ENCODE data around the gene MOCS1.
A peak's percentile ranks its signal among the peaks of the same experiment; 100 is the strongest.

MOCS1 gene

DNA sequence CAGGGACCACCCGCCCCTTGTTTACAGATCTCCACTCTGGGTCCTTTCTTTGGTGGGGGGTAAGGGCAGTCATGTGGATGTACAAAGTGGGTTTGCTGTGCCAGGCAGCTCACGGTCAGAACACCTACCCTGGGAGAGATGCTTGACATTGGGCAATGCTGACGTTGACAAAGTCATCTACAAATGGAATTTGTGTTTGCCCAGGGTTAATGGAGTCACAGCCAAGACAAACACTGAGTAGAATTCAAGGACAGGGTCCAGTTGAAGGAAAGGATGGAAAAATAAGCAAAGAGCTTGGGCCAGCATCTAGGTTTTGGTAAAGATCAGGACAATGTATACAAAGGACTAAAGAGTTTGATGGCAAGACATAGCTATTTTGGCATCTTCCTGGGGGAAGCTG, 54.7 kb downstream of the MOCS1 start:
- no peak overlapping the region for H3K4ac ChIP-seq (ENCODE audit: low read depth in 1 of 2, low read length in 2 of 2)
- H3K36me3 ChIP-seq (ENCODE audit: control insufficient read depth in 1 of 2, insufficient read depth in 2 of 2, low read depth in 1 of 2, low read length in 2 of 2), result peaks cover 22 to 49% of the 10 kb centered on the region in 2 experiments
- no peak overlapping the region for H3K23ac ChIP-seq (ENCODE audit: low read length in 2 of 2)
- no peak for DNase-seq
- H3K9ac ChIP-seq (ENCODE audit: low read length), result no peak overlapping the region
- no peak overlapping the region for H2BK120ac ChIP-seq (ENCODE audit: low read depth, low read length)
- H3K18ac ChIP-seq (ENCODE audit: low read depth in 1 of 2, low read length in 2 of 2), result no peak overlapping the region
- no peak overlapping the region for H2BK12ac ChIP-seq (ENCODE audit: low read length in 2 of 2)
- H2AK5ac ChIP-seq (ENCODE audit: low read length, severe bottlenecking), result peak overlapping the region; percentile 66
- H3K4me1 ChIP-seq (ENCODE audit: control insufficient read depth, insufficient read depth, low read depth, low read length), result peaks cover 33% of the 10 kb centered on the region
- H4K8ac ChIP-seq (ENCODE audit: low read length), result no peak overlapping the region
- no peaks in the 10 kb centered on the region for H3K27me3 ChIP-seq (ENCODE audit: control insufficient read depth in 1 of 2, insufficient read depth in 1 of 2, low read length in 2 of 2)
- H3K4me3 ChIP-seq (ENCODE audit: insufficient read depth in 1 of 2, low read depth in 1 of 2, low read length in 2 of 2), result no peak overlapping the region
- no peak overlapping the region for H4K91ac ChIP-seq (ENCODE audit: low read length)
- WGBS, result 92% methylated on average over 3 of the region's 3 CpGs
- H2AFZ ChIP-seq (ENCODE audit: low read depth, low read length), result no peak overlapping the region
- H3K14ac ChIP-seq (ENCODE audit: low read length in 2 of 2), result no peak overlapping the region
- H2BK15ac ChIP-seq (ENCODE audit: low read depth, poor library complexity, severe bottlenecking), result no peak overlapping the region
- peaks cover 8% of the 10 kb centered on the region for H3K79me1 ChIP-seq (replicated peaks; ENCODE audit: low read length, poor library complexity, severe bottlenecking)
- H3K27ac ChIP-seq (ENCODE audit: low read length, poor library complexity, severe bottlenecking), result no peak overlapping the region
- no peak overlapping the region for H3K4me2 ChIP-seq (ENCODE audit: low read length, poor library complexity, severe bottlenecking)
- H3K9me3 ChIP-seq (ENCODE audit: control insufficient read depth, low read length), result no peaks in the 10 kb centered on the region
- H2BK5ac ChIP-seq (ENCODE audit: low read depth, low read length, poor library complexity, severe bottlenecking), result no peak overlapping the region

DNA sequence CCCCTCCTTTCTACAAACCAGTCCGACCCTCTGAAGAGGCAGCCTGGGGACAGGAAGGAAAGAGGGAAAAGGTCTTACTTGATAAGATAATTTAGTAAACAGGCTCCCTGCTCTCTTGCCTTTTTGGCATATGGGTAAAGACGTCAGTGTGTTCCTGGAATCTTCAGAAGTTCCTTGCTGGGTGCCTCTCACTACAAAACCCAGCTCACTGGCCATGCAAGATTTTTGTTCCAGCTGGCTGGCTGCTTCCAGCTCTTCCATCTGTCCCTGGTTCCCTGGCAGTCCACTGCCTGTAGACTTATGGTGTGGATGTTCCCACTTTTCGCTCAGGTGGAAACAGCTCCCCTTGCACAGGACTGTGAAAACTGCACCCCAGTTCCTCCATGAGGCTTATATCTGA, 57.4 kb downstream of the MOCS1 start:
- Histone ChIP-seq H3K27me3 (ENCODE audit: control insufficient read depth in 1 of 2, insufficient read depth in 1 of 2, low read length in 2 of 2) (no peaks in the 10 kb centered on the region), H3K23ac (ENCODE audit: low read length in 2 of 2) (no peak overlapping the region), H2BK12ac (ENCODE audit: low read length in 2 of 2) (no peak overlapping the region), H2BK120ac (ENCODE audit: low read depth, low read length) (no peak overlapping the region), H2AK5ac (ENCODE audit: low read length, severe bottlenecking) (peak overlapping the region; percentile 32), H3K27ac (ENCODE audit: low read length, poor library complexity, severe bottlenecking) (peak overlapping the region; percentile 37), H3K4me2 (ENCODE audit: low read length, poor library complexity, severe bottlenecking) (no peak overlapping the region), H3K79me1 (replicated peaks; ENCODE audit: low read length, poor library complexity, severe bottlenecking) (peaks cover 8% of the 10 kb centered on the region), H2AFZ (ENCODE audit: low read depth, low read length) (no peak overlapping the region), H3K4ac (ENCODE audit: low read depth in 1 of 2, low read length in 2 of 2) (no peak overlapping the region), H2BK5ac (ENCODE audit: low read depth, low read length, poor library complexity, severe bottlenecking) (no peak overlapping the region), H2BK15ac (ENCODE audit: low read depth, poor library complexity, severe bottlenecking) (no peak overlapping the region), H3K4me1 (ENCODE audit: control insufficient read depth, insufficient read depth, low read depth, low read length) (peaks cover 19% of the 10 kb centered on the region), H3K9ac (ENCODE audit: low read length) (no peak overlapping the region), H4K91ac (ENCODE audit: low read length) (no peak overlapping the region), H3K14ac (ENCODE audit: low read length in 2 of 2) (no peak overlapping the region), H3K36me3 (ENCODE audit: control insufficient read depth in 1 of 2, insufficient read depth in 2 of 2, low read depth in 1 of 2, low read length in 2 of 2) (peaks cover 32 to 69% of the 10 kb centered on the region in 2 experiments), H3K4me3 (ENCODE audit: insufficient read depth in 1 of 2, low read depth in 1 of 2, low read length in 2 of 2) (no peak overlapping the region), H4K8ac (ENCODE audit: low read length) (no peak overlapping the region), H3K18ac (ENCODE audit: low read depth in 1 of 2, low read length in 2 of 2) (peak overlapping the region in 1 of 2 experiments; percentile 6), H3K9me3 (ENCODE audit: control insufficient read depth, low read length) (no peaks in the 10 kb centered on the region)
- WGBS, result 77% methylated on average over 2 of the region's 3 CpGs
- DNase-seq, result no peak

- Histone ChIP-seq H2BK120ac (ENCODE audit: low read depth, low read length) (no peak overlapping the region), H2BK5ac (ENCODE audit: low read depth, low read length, poor library complexity, severe bottlenecking) (no peak overlapping the region), H2AFZ (ENCODE audit: low read depth, low read length) (no peak overlapping the region), H3K36me3 (ENCODE audit: control insufficient read depth in 1 of 2, insufficient read depth in 2 of 2, low read depth in 1 of 2, low read length in 2 of 2) (peaks cover 39 to 71% of the 10 kb centered on the region in 2 experiments), H3K4ac (ENCODE audit: low read depth in 1 of 2, low read length in 2 of 2) (no peak overlapping the region), H3K4me2 (ENCODE audit: low read length, poor library complexity, severe bottlenecking) (no peak overlapping the region), H3K27ac (ENCODE audit: low read length, poor library complexity, severe bottlenecking) (no peak overlapping the region), H4K91ac (ENCODE audit: low read length) (no peak overlapping the region), H3K4me3 (ENCODE audit: insufficient read depth in 1 of 2, low read depth in 1 of 2, low read length in 2 of 2) (no peak overlapping the region), H2AK5ac (ENCODE audit: low read length, severe bottlenecking) (no peak overlapping the region), H3K9me3 (ENCODE audit: control insufficient read depth, low read length) (no peaks in the 10 kb centered on the region), H3K4me1 (ENCODE audit: control insufficient read depth, insufficient read depth, low read depth, low read length) (peaks cover 18% of the 10 kb centered on the region), H4K8ac (ENCODE audit: low read length) (no peak overlapping the region), H3K9ac (ENCODE audit: low read length) (no peak overlapping the region), H3K79me1 (replicated peaks; ENCODE audit: low read length, poor library complexity, severe bottlenecking) (peaks cover 8% of the 10 kb centered on the region), H3K18ac (ENCODE audit: low read depth in 1 of 2, low read length in 2 of 2) (no peak overlapping the region), H3K14ac (ENCODE audit: low read length in 2 of 2) (no peak overlapping the region), H2BK12ac (ENCODE audit: low read length in 2 of 2) (no peak overlapping the region), H3K27me3 (ENCODE audit: control insufficient read depth in 1 of 2, insufficient read depth in 1 of 2, low read length in 2 of 2) (no peaks in the 10 kb centered on the region), H2BK15ac (ENCODE audit: low read depth, poor library complexity, severe bottlenecking) (no peak overlapping the region), H3K23ac (ENCODE audit: low read length in 2 of 2) (no peak overlapping the region)
- peak; percentile 32 for DNase-seq
These were observed 58.2 kb downstream of the MOCS1 start for GRCh38 chr6:39876111-39876510.

DNA sequence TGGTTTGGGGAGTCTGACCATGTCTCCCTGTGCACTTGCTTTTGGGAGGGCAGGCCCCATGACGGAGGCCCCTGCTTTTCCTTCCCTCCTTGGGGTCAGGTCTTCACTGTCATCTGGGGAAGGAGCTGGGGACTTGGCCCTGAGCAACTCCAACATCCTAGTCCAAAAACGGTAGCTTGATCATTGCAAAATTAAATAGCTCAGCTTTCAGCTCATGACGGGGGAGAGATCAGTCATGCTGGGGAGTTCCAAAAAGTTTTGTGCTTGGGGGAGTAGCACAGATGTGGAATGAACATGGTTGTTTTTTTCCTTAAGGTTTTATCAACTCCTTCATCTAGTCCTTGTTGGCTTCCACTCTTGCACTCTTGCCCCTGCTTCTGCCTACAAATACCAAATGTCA, 60.8 kb downstream of the MOCS1 start:
- no peak overlapping the region for H2BK120ac ChIP-seq (ENCODE audit: low read depth, low read length)
- no peak overlapping the region for H3K9ac ChIP-seq (ENCODE audit: low read length)
- no peak overlapping the region for H3K4me2 ChIP-seq (ENCODE audit: low read length, poor library complexity, severe bottlenecking)
- no peak overlapping the region for H3K23ac ChIP-seq (ENCODE audit: low read length in 2 of 2)
- H3K4ac ChIP-seq (ENCODE audit: low read depth in 1 of 2, low read length in 2 of 2), result no peak overlapping the region
- H3K27ac ChIP-seq (ENCODE audit: low read length, poor library complexity, severe bottlenecking), result no peak overlapping the region
- H2AFZ ChIP-seq (ENCODE audit: low read depth, low read length), result no peak overlapping the region
- no peak overlapping the region for H4K91ac ChIP-seq (ENCODE audit: low read length)
- H2BK12ac ChIP-seq (ENCODE audit: low read length in 2 of 2), result no peak overlapping the region
- no peak for DNase-seq
- H3K9me3 ChIP-seq (ENCODE audit: control insufficient read depth, low read length), result no peaks in the 10 kb centered on the region
- H3K4me3 ChIP-seq (ENCODE audit: insufficient read depth in 1 of 2, low read depth in 1 of 2, low read length in 2 of 2), result no peak overlapping the region
- 99% methylated on average over 3 of the region's 3 CpGs for WGBS
- peaks cover 10% of the 10 kb centered on the region for H3K4me1 ChIP-seq (ENCODE audit: control insufficient read depth, insufficient read depth, low read depth, low read length)
- H4K8ac ChIP-seq (ENCODE audit: low read length), result no peak overlapping the region
- H2BK5ac ChIP-seq (ENCODE audit: low read depth, low read length, poor library complexity, severe bottlenecking), result no peak overlapping the region
- H3K27me3 ChIP-seq (ENCODE audit: control insufficient read depth in 1 of 2, insufficient read depth in 1 of 2, low read length in 2 of 2), result no peaks in the 10 kb centered on the region
- H3K14ac ChIP-seq (ENCODE audit: low read length in 2 of 2), result no peak overlapping the region
- peaks cover 2% of the 10 kb centered on the region for H3K79me1 ChIP-seq (replicated peaks; ENCODE audit: low read length, poor library complexity, severe bottlenecking)
- H2BK15ac ChIP-seq (ENCODE audit: low read depth, poor library complexity, severe bottlenecking), result no peak overlapping the region
- no peak overlapping the region for H3K18ac ChIP-seq (ENCODE audit: low read depth in 1 of 2, low read length in 2 of 2)
- H2AK5ac ChIP-seq (ENCODE audit: low read length, severe bottlenecking), result no peak overlapping the region
- H3K36me3 ChIP-seq (ENCODE audit: control insufficient read depth in 1 of 2, insufficient read depth in 2 of 2, low read depth in 1 of 2, low read length in 2 of 2), result peaks cover 46 to 67% of the 10 kb centered on the region in 2 experiments
